ENCODE measurements around the gene LRRC37B.
"Not testable (repeated sequence)": the region's sequence is repeated elsewhere in the genome, so short reads cannot be mapped to it uniquely, and the experiment has no call there.

The LRRC37B gene

DNA sequence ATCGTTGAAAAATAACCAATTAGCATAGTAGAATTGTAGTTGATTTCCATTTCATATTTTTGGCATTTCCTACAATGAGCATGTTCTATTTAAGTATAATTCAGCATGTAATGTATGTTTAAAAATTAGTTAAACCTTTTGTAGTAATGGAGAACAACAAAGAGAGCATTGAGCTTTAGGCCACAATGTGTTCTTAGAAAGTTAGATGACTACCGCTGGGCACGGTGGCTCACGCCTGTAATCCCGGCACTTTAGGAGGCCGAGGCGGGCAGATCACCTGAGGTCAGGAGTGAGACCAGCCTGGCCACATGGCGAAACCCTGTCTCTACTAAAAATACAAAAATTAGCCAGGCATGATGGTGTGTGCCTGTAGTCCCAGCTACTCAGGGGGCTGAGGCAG, 93.1 kb downstream of the LRRC37B start:
- not testable (repeated sequence) for DNase-seq

DNA sequence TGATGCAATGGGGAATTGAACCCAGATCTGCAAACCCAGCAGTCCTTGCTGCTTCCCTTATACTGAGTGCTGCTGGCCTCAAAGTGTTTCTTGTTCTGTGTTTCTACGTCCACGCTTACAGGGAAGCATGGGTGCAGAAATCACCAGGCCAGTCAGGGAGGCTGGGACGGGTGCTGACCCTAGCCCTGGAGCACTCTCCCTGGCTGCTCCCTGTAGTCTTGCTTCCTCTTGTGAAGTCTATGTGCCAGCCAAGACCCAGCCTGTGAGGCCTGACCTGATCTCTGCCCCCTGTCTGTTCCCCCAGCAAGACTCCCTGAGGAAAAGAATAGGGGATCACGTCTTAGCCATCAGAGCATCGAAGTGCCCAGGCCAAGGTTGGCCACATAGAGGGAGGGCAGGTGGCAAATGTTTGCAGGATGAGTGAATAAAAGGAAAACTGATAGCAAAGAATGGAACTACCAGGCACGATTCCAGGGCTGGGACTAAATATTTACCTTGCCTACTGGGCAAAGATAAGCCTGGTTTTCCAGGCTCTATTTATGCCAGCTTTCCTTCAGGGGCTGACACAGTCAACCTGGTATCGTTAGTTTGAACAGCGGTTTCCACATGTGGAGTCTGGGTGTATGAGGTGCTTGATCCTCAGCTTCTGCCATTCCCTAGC, 93.9 kb downstream of the LRRC37B start:
- DNase-seq: no peak

GRCh38 chr17:32102172-32102571, 95.0 kb downstream of the LRRC37B start:
- DNase-seq: no peak

DNA sequence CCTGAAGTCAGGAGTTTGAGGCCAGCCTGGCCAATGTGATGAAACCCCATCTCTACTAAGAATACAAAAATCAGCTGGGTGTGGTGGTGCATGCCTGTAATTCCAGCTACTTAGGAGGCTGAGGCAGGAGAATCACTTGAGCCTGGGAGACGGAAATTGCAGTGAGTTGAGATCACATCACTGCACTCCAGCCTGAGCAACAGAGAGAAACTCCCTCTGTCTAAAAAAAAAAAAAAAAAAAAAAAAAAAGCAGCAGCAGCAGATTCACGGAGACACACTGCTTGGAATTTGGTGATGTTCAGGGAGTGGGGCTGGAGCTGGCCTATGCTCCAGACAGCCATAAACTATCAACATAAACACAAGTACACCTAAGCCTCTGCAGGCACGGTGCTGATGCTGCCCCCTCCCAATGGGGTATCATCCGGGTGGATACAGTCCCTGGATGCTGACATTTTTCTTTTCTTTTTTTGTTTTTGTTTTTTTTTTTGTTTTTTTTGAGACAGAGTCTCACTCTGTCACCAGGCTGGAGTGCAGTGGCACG, 95.5 kb downstream of the LRRC37B start:
- DNase-seq: peak; percentile 38
